ENCODE data around the gene P4HB. TPM values are rescaled to one million over a fixed set of nuclear protein-coding genes. Genes with fewer than 3 reads are reported as not detected.
A peak's percentile ranks its signal among the peaks of the same experiment; 100 is the strongest.

P4HB gene
- total RNA-seq, 1 donor, result 763 TPM

GRCh38 chr17:81804559-81805399 is 55.6 kb downstream of the P4HB start:
- no peak for TF ChIP-seq CTCF (IDR thresholded peaks at IDR 0.05; ENCODE audit: insufficient read depth, low read length)
- no peak overlapping the region for H3K4me3 ChIP-seq (ENCODE audit: low read depth, low read length)
- DNase-seq (ENCODE audit: low read depth), result no peak

GRCh38 chr17:81803728-81804558 is 56.4 kb downstream of the P4HB start, which contains the start of gene GCGR:
GCGR (plus strand) TSS chr17:81804150; CDS start chr17:81809019, 4,869 bp downstream.
- H3K4me3 ChIP-seq (ENCODE audit: low read depth, low read length), result no peak within 1 kb of the TSS
- TF ChIP-seq CTCF (IDR thresholded peaks at IDR 0.05; ENCODE audit: insufficient read depth, low read length), result no peak
- no peak for DNase-seq (ENCODE audit: low read depth)

- no peak for TF ChIP-seq CTCF (IDR thresholded peaks at IDR 0.05; ENCODE audit: insufficient read depth, low read length)
- DNase-seq (ENCODE audit: low read depth), result no peak
- no peak overlapping the region for H3K4me3 ChIP-seq (ENCODE audit: low read depth, low read length)
These were observed 57.3 kb downstream of the P4HB start for GRCh38 chr17:81802856-81803643.

- no peak overlapping the region for H3K4me3 ChIP-seq (ENCODE audit: low read depth, low read length)
- TF ChIP-seq CTCF (IDR thresholded peaks at IDR 0.05; ENCODE audit: insufficient read depth, low read length), result no peak
- no peak for DNase-seq (ENCODE audit: low read depth)
These were observed 58.1 kb downstream of the P4HB start for GRCh38 chr17:81802048-81802758.

- DNase-seq (ENCODE audit: low read depth), result no peak
- no peak for TF ChIP-seq CTCF (IDR thresholded peaks at IDR 0.05; ENCODE audit: insufficient read depth, low read length)
- H3K4me3 ChIP-seq (ENCODE audit: low read depth, low read length), result no peak overlapping the region
These were observed 59.0 kb downstream of the P4HB start for GRCh38 chr17:81801327-81801726.

GRCh38 chr17:81794509-81794908 is 65.8 kb downstream of the P4HB start:
- no peak for TF ChIP-seq CTCF (IDR thresholded peaks at IDR 0.05; ENCODE audit: insufficient read depth, low read length)
- DNase-seq (ENCODE audit: low read depth), result peak; percentile 39
- H3K4me3 ChIP-seq (ENCODE audit: low read depth, low read length), result no peak overlapping the region
